Endometrial microvascular endothelial cells (primary cell): Measurements from ENCODE around the gene ACE2. TPM values are rescaled to one million over a fixed set of nuclear protein-coding genes. Genes with fewer than 3 reads are reported as not detected.

Experiments used
- in situ Hi-C: cut with HindIII; loops from 2 replicates; pipeline ENCODE4 v1.10.0; 2017; ENCODE audit warnings: low sequenced_read_pairs, low pct_unique_long_range_greater_than_20kb; ENCODE audit errors: inconsistent ontology term
- total RNA-seq: library from RNA; depleted of rRNA; stranded (reverse); fragments of >200 nt; gene quantifications from one replicate; pipeline ENCODE4 v1.2.3, GENCODE V29; 2015; ENCODE audit errors: inconsistent ontology term

Gene ACE2
- total RNA-seq, 1 donor from 2014 or later = not detected

GRCh38 chrX:15524417-15524816 lies 76.3 kb downstream of the ACE2 start:
- in situ Hi-C loops = no loop called here

DNA sequence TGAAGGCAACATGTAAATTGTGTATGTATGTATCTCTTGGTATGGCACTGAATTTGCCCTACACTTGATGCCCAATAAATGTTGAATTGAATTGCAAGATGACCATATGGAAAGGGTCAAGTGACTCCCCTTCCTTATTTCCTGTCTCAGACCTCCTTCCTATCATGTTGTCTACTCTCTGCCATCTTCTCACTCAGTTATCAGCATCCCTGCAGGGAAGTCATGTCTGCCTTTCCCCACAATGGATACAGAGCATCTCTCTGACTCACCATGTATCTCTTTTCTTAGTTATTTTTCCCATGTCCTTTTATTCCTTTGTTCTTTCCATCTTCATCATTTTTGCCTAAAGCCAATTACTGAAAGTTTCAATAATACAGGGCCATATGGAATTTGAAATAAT lies 77.7 kb downstream of the ACE2 start:
- in situ Hi-C loops = no loop called here

GRCh38 chrX:15522464-15522863 lies 78.3 kb downstream of the ACE2 start:
- in situ Hi-C loops = no loop called here

DNA sequence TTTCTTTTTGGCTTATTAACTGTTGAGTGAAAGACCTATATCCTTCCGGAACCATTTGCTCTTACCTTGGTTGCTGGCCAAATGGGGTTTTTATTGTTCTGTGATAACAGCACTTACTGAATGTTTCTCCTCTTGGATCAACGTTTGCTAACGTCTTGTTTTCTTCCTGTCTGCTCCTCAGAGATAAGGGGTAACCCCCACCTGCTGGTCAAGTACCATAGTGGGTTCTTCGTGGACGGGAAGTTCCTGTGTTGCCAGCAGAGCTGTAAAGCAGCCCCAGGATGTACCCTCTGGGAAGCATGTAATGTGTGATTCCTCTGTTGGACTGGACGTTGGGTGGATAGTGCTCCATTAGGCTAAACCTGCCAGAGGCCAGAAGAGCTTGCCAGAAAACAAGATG lies 84.8 kb downstream of the ACE2 start:
- in situ Hi-C loops = no loop called here

DNA sequence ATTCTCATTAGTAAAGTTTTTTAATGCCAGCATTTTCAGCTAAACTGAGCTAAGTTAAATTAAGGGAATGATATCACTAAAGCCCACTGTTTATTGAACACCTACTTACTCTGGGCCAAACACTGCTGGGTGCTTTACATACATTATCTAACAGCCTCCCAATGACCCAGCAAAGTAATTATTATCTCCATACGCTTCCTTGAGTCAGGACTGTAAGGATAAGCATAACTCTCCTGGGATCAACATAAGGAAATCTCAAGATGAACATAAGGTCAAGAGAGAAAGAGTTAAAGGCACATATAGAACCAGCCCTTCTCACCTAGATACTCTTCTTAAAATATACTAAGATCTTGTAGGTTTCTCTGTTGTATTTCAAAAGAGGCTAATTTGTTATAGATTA lies 86.5 kb downstream of the ACE2 start:
- in situ Hi-C loops = no loop called here

DNA sequence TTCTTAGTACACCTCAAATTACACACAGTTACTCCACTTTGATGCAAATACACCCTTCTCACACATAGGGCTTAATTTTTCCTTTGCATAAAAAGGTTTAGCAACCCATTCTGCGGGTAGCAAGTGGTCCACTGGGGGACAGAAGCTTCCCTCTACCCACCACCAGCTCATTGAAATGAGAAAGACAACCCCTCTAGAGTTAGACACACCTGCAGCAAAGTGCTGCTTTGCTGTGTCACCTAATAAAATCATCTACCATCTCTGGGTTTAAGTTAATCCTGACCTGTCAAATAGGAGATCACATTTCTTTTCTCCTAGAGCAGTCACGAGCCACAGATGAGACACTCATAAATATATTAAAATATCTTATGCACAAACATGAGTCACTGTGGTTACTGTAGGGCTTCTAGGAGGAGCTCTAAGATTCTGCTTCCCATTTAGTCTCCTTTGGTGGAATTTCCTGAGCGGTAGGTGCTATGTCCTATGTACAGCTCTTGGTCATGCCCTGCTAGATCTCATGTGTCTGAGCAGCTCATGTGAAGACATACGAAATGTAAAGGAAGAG lies 88.3 kb downstream of the ACE2 start:
- in situ Hi-C loops = no loop called here

DNA sequence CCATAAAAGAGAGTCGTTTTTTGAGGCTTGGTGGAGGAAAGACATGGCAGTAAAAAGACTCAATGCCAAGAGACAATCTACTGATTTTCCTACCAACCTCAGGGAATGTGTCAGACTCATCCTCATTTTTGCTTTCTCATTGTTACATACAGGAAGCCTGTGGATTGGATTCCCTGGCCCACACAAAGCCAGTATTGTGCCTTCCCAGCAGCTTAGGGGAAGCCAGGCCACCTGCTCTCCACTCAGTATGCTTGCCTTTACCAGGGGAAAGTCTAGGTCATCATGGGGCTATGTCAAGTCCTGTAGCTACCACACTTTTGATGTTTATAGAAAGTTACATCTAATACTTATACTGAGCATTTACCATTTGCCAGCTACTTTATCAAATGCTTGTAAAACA lies 89.2 kb downstream of the ACE2 start:
- in situ Hi-C loops = no loop called here

Other genes starting within 250 kb of the ACE2 start
- gene VEGFD, start 216.5 kb downstream of the ACE2 start, total RNA-seq = not detected
- gene PIR, start 107.6 kb downstream of the ACE2 start, total RNA-seq = 121 TPM
- gene BMX, start 100.2 kb downstream of the ACE2 start, total RNA-seq = 20.4 TPM
- gene CLTRN, start 63.8 kb upstream of the ACE2 start, total RNA-seq = 1.3 TPM
- gene CA5B, start 137.3 kb upstream of the ACE2 start, total RNA-seq = 3.2 TPM
- 3.5 TPM for gene ZRSR2, start 189.5 kb upstream of the ACE2 start, total RNA-seq